ENCODE measurements around the gene TMCC3.
"Not testable (repeated sequence)": the region's sequence is repeated elsewhere in the genome, so short reads cannot be mapped to it uniquely, and the experiment has no call there.

Gene TMCC3

DNA sequence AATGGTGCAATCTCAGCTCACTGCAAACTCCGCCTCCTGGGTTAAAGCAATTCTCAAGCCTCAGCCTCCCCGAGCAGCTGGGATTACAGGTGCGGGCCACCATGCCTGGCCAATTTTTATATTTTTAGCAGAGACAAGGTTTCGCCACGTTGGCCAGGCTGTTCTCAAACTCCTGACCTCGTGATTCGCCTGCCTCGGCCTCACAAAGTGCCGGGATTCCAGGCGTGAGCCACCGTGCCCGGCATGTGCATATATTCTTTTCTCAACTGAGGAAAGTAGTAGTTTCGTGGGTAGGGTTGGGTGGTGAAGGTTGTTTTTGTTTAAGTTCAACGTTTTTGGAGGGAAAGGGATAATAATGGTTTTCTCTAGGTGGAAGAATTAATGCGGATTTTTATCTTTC is 96.5 kb downstream of the TMCC3 start:
- H3K36me3 ChIP-seq (ENCODE audit: control insufficient read depth, insufficient read depth, low read length) = no peaks in the 10 kb centered on the region
- H3K4me1 ChIP-seq (ENCODE audit: control insufficient read depth, insufficient read depth, low read length) = no peaks in the 10 kb centered on the region
- H3K9ac ChIP-seq (ENCODE audit: low read depth, low read length) = no peak overlapping the region
- no peaks in the 10 kb centered on the region for H3K27me3 ChIP-seq (ENCODE audit: control insufficient read depth, insufficient read depth, low read length)
- no peak overlapping the region for H3K4me3 ChIP-seq (ENCODE audit: low read depth, low read length)
- no peaks in the 10 kb centered on the region for H3K9me3 ChIP-seq (ENCODE audit: control insufficient read depth, insufficient read depth, low read length)

DNA sequence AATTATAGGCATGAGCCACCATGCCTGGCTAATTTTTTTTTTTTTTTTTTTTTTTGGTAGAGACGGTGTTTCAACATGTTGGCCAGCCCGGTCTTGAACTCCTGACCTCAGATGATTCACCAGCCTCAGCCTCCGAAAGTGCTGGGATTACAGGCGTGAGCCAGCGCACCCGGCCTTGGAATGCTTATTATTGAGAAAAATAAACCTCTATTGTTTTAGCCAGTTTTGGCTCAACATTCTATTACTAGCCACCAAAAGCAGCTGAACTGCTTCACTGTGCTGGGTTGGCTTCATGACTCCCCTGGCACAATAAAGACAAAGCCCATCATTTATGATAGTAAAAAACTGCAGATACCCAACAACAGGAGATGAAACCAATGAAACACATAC is 97.2 kb downstream of the TMCC3 start:
- no peaks in the 10 kb centered on the region for H3K27me3 ChIP-seq (ENCODE audit: control insufficient read depth, insufficient read depth, low read length)
- no peak overlapping the region for H3K4me3 ChIP-seq (ENCODE audit: low read depth, low read length)
- no peaks in the 10 kb centered on the region for H3K4me1 ChIP-seq (ENCODE audit: control insufficient read depth, insufficient read depth, low read length)
- H3K36me3 ChIP-seq (ENCODE audit: control insufficient read depth, insufficient read depth, low read length) = no peaks in the 10 kb centered on the region
- H3K9me3 ChIP-seq (ENCODE audit: control insufficient read depth, insufficient read depth, low read length) = no peaks in the 10 kb centered on the region
- no peak overlapping the region for H3K9ac ChIP-seq (ENCODE audit: low read depth, low read length)

DNA sequence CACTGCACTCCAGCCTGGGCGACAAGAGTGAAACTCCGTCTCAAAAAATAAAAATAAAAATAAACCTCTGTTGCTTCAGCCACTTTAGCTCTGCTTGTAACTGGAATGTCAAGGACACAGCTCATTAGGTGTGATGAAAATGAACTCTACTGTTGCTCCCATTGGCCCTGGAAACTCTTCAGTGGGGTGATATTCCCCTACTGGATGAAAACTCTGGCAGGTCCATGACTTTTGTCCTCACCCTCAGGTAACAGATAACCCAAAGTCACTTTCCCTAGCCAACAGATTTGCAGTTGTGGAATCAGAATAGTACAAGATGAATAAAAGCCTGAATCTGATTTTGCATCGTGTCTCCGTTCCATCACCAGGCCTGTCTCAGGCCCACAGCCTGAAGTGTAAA is 98.5 kb downstream of the TMCC3 start:
- no peaks in the 10 kb centered on the region for H3K9me3 ChIP-seq (ENCODE audit: control insufficient read depth, insufficient read depth, low read length)
- H3K4me1 ChIP-seq (ENCODE audit: control insufficient read depth, insufficient read depth, low read length) = no peaks in the 10 kb centered on the region
- no peak overlapping the region for H3K9ac ChIP-seq (ENCODE audit: low read depth, low read length)
- no peak overlapping the region for H3K4me3 ChIP-seq (ENCODE audit: low read depth, low read length)
- H3K36me3 ChIP-seq (ENCODE audit: control insufficient read depth, insufficient read depth, low read length) = no peaks in the 10 kb centered on the region
- H3K27me3 ChIP-seq (ENCODE audit: control insufficient read depth, insufficient read depth, low read length) = no peaks in the 10 kb centered on the region

- no peak overlapping the region for H3K4me3 ChIP-seq (ENCODE audit: low read depth, low read length)
- no peaks in the 10 kb centered on the region for H3K27me3 ChIP-seq (ENCODE audit: control insufficient read depth, insufficient read depth, low read length)
- no peaks in the 10 kb centered on the region for H3K9me3 ChIP-seq (ENCODE audit: control insufficient read depth, insufficient read depth, low read length)
- H3K36me3 ChIP-seq (ENCODE audit: control insufficient read depth, insufficient read depth, low read length) = no peaks in the 10 kb centered on the region
- no peak overlapping the region for H3K9ac ChIP-seq (ENCODE audit: low read depth, low read length)
- H3K4me1 ChIP-seq (ENCODE audit: control insufficient read depth, insufficient read depth, low read length) = no peaks in the 10 kb centered on the region
Measured at GRCh38 chr12:94550964-94551363, 99.4 kb downstream of the TMCC3 start.

- H3K27me3 ChIP-seq (ENCODE audit: control insufficient read depth, insufficient read depth, low read length); H3K4me1 ChIP-seq (ENCODE audit: control insufficient read depth, insufficient read depth, low read length): not testable (repeated sequence)
Measured at GRCh38 chr12:94548833-94549232, 101.5 kb downstream of the TMCC3 start.

DNA sequence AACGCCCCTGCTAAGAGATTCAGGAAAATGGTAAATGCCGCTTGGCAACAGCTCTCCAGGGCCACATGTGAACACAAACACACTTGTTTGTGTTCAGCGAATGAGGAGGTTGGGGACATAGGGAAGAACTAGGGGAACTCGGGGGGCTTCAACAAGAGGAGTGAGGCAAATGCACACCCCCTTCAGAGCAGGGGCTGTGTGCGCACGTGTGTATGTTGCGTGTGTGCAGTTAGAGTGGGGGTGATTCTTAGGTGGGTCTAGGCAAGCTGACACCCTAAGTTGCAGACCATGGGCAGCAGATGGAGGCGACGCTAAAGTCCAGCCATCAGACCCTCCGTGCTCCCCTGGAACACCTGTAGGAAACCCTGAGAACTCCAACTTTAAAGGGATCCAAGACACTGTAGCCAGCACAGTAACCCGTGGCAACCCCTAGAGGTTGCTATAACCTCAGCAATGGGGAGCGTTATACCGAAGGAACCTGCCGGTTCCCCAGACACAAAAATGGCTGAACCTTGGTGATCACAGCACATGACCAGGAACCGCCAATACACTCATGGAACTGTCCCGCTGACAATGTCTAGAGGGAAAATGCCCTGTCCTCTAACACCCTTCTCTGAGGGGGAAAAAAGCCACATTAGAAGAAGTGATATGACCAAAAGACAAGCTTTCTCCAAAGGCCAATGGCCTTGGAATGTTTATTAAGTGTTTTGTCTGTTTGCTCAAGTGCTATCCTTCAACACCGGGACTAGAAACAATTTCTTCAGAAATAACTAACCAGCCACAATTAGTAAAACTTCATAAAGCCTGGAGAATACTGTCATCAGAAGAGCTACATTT is 104.2 kb downstream of the TMCC3 start:
- H3K27me3 ChIP-seq (ENCODE audit: control insufficient read depth, insufficient read depth, low read length) = no peaks in the 10 kb centered on the region
- no peaks in the 10 kb centered on the region for H3K36me3 ChIP-seq (ENCODE audit: control insufficient read depth, insufficient read depth, low read length)
- H3K4me1 ChIP-seq (ENCODE audit: control insufficient read depth, insufficient read depth, low read length) = no peaks in the 10 kb centered on the region
- H3K4me3 ChIP-seq (ENCODE audit: low read depth, low read length) = no peak overlapping the region
- no peaks in the 10 kb centered on the region for H3K9me3 ChIP-seq (ENCODE audit: control insufficient read depth, insufficient read depth, low read length)
- H3K9ac ChIP-seq (ENCODE audit: low read depth, low read length) = no peak overlapping the region

More at GRCh38 chr12:94548833-94549232, 101.5 kb downstream of the TMCC3 start:
- H3K4me3 ChIP-seq (ENCODE audit: low read depth, low read length); H3K36me3 ChIP-seq (ENCODE audit: control insufficient read depth, insufficient read depth, low read length); H3K9me3 ChIP-seq (ENCODE audit: control insufficient read depth, insufficient read depth, low read length); H3K9ac ChIP-seq (ENCODE audit: low read depth, low read length): not testable (repeated sequence)

GRCh38 chr12:94544355-94544754 is 106.0 kb downstream of the TMCC3 start:
- H3K4me3 ChIP-seq (ENCODE audit: low read depth, low read length) = no peak overlapping the region
- H3K36me3 ChIP-seq (ENCODE audit: control insufficient read depth, insufficient read depth, low read length) = no peaks in the 10 kb centered on the region
- H3K27me3 ChIP-seq (ENCODE audit: control insufficient read depth, insufficient read depth, low read length) = no peaks in the 10 kb centered on the region
- H3K9me3 ChIP-seq (ENCODE audit: control insufficient read depth, insufficient read depth, low read length) = no peaks in the 10 kb centered on the region
- H3K9ac ChIP-seq (ENCODE audit: low read depth, low read length) = no peak overlapping the region
- H3K4me1 ChIP-seq (ENCODE audit: control insufficient read depth, insufficient read depth, low read length) = no peaks in the 10 kb centered on the region

GRCh38 chr12:94538318-94538717 is 112.0 kb downstream of the TMCC3 start:
- Histone ChIP-seq H3K27me3 (ENCODE audit: control insufficient read depth, insufficient read depth, low read length) (no peaks in the 10 kb centered on the region), H3K4me3 (ENCODE audit: low read depth, low read length) (no peak overlapping the region), H3K36me3 (ENCODE audit: control insufficient read depth, insufficient read depth, low read length) (no peaks in the 10 kb centered on the region), H3K9me3 (ENCODE audit: control insufficient read depth, insufficient read depth, low read length) (no peaks in the 10 kb centered on the region), H3K4me1 (ENCODE audit: control insufficient read depth, insufficient read depth, low read length) (no peaks in the 10 kb centered on the region), H3K9ac (ENCODE audit: low read depth, low read length) (no peak overlapping the region)

GRCh38 chr12:94536040-94536965 is 114.1 kb downstream of the TMCC3 start:
- Histone ChIP-seq H3K4me1 (ENCODE audit: control insufficient read depth, insufficient read depth, low read length) (no peaks in the 10 kb centered on the region), H3K36me3 (ENCODE audit: control insufficient read depth, insufficient read depth, low read length) (no peaks in the 10 kb centered on the region), H3K9ac (ENCODE audit: low read depth, low read length) (no peak overlapping the region), H3K27me3 (ENCODE audit: control insufficient read depth, insufficient read depth, low read length) (no peaks in the 10 kb centered on the region), H3K4me3 (ENCODE audit: low read depth, low read length) (no peak overlapping the region), H3K9me3 (ENCODE audit: control insufficient read depth, insufficient read depth, low read length) (no peaks in the 10 kb centered on the region)

DNA sequence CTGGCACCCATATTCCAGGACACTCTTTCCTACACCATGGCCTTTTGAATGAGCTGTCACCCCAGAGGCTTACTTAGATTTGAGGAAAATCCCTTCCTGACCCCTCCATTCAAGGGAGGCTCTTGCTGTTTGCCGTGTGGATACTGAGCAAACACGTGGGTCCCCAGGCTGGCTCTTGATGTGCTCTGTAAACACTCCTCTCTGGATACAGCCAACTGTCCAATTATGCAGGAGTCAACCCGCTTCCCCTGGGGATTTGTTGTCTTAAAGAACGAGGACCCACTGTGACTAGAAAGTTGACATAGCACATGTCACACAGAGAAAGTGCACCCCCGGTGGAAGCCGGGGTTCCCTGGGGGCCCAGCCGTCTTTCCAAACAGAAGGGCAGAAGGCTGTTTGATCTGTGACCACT is 114.8 kb downstream of the TMCC3 start:
- Histone ChIP-seq H3K4me3 (ENCODE audit: low read depth, low read length) (no peak overlapping the region), H3K9ac (ENCODE audit: low read depth, low read length) (no peak overlapping the region)

DNA sequence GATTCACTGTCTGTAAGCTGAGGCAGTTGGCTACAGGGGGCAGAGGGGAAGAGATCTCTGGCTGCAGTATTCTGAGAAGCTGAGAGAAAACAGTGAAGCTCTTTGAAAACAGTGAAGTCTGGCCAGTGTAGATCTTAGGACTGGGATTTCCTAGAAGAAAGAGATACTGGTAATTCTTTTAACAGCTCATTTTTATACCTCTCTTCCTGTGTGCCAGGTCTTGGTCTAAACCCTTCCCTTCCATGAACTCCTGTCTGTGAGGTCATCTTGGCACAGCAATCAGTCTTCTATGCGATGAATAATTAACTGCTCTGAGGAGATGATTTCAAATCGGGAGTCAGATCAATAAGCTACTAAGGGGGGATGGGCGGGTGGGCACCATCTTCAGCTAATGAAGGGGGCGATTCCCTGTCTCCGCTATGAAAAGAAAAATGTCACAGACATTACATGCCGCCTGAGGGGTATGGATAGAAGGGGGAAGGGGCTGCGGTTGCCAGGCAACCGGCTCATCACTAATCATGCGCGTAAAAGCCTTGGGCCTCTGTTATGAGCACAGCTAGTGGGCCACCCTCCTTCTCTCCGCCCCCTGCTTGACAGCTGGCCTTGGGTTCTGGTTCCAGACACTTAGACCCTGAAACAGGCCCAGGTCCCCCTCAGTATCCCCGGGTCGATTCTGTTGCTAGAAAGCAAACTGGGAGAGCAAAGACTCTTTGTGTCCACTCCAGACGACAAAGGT is 115.4 kb downstream of the TMCC3 start:
- no peak overlapping the region for H3K4me3 ChIP-seq (ENCODE audit: low read depth, low read length)
- no peaks in the 10 kb centered on the region for H3K4me1 ChIP-seq (ENCODE audit: control insufficient read depth, insufficient read depth, low read length)
- H3K36me3 ChIP-seq (ENCODE audit: control insufficient read depth, insufficient read depth, low read length) = no peaks in the 10 kb centered on the region
- no peaks in the 10 kb centered on the region for H3K27me3 ChIP-seq (ENCODE audit: control insufficient read depth, insufficient read depth, low read length)
- no peak overlapping the region for H3K9ac ChIP-seq (ENCODE audit: low read depth, low read length)
- no peaks in the 10 kb centered on the region for H3K9me3 ChIP-seq (ENCODE audit: control insufficient read depth, insufficient read depth, low read length)

More for the DNA sequence above, 114.8 kb downstream of the TMCC3 start:
- Histone ChIP-seq H3K9me3 (ENCODE audit: control insufficient read depth, insufficient read depth, low read length) (no peaks in the 10 kb centered on the region), H3K27me3 (ENCODE audit: control insufficient read depth, insufficient read depth, low read length) (no peaks in the 10 kb centered on the region), H3K36me3 (ENCODE audit: control insufficient read depth, insufficient read depth, low read length) (no peaks in the 10 kb centered on the region), H3K4me1 (ENCODE audit: control insufficient read depth, insufficient read depth, low read length) (no peaks in the 10 kb centered on the region)
